GM23338 (cell line): Measurements from ENCODE around the gene TMSB15A. TPM values are rescaled to one million over a fixed set of nuclear protein-coding genes. Genes with fewer than 3 reads are reported as not detected.

ENCODE experiments used
- ATAC-seq: fragments of 200-7000 bp; cut with Tn5 transposase; 3 replicates; pipeline ENCODE4 v1.9.1; 2020
- DNase-seq: peaks from one replicate; pipeline ENCODE4 v3.0.0-alpha.2; 2015; ENCODE audit warnings: low spot score
- H2AFZ ChIP-seq: fragments of 200-600 bp; sonication (generic); 2 replicates; pipeline ENCODE4 v1.8.0; 2016; ENCODE audit warnings: antibody characterized with exemption, mild to moderate bottlenecking, moderate library complexity
- H3F3A ChIP-seq: fragments of 200-600 bp; sonication (generic); replicated peaks from 2 replicates; pipeline ENCODE4 v1.8.0; 2017; ENCODE audit warnings: antibody characterized with exemption, mixed run types, low read depth
- H3K27ac ChIP-seq: fragments of 200-600 bp; sonication (generic); 2 replicates; pipeline ENCODE4 v1.6.1; 2016; ENCODE audit warnings: low read depth
- H3K27me3 ChIP-seq: fragments of 200-600 bp; sonication (generic); 2 replicates; pipeline ENCODE4 v1.8.0; 2016; ENCODE audit warnings: mild to moderate bottlenecking, mixed run types, moderate library complexity; ENCODE audit not compliant: insufficient read depth
- H3K36me3 ChIP-seq: fragments of 200-600 bp; sonication (generic); 2 replicates; pipeline ENCODE4 v1.8.0; 2016; ENCODE audit warnings: mild to moderate bottlenecking; ENCODE audit not compliant: insufficient read depth
- H3K4me1 ChIP-seq: fragments of 200-600 bp; sonication (generic); 2 replicates; pipeline ENCODE4 v1.8.0; 2016; ENCODE audit warnings: mild to moderate bottlenecking, moderate library complexity; ENCODE audit not compliant: insufficient read depth
- H3K4me2 ChIP-seq: fragments of 200-600 bp; sonication (generic); 2 replicates; pipeline ENCODE4 v1.7.1; 2017; ENCODE audit warnings: mixed run types
- H3K4me3 ChIP-seq: fragments of 200-600 bp; sonication (generic); 2 replicates; pipeline ENCODE4 v1.6.1; 2016; ENCODE audit warnings: mixed run types
- H3K79me2 ChIP-seq: fragments of 200-600 bp; sonication (generic); replicated peaks from 2 replicates; pipeline ENCODE4 v1.8.0; 2017; ENCODE audit warnings: mild to moderate bottlenecking; ENCODE audit not compliant: insufficient read depth
- H3K9me2 ChIP-seq: fragments of 200-600 bp; sonication (generic); 2 replicates; pipeline ENCODE4 v1.8.0; 2017; ENCODE audit not compliant: insufficient read depth
- H4K20me1 ChIP-seq: fragments of 200-600 bp; sonication (generic); replicated peaks from 2 replicates; pipeline ENCODE4 v1.8.0; 2017; ENCODE audit warnings: mild to moderate bottlenecking; ENCODE audit not compliant: insufficient read depth
- H3K27ac Mint-ChIP-seq: 2 replicates; pipeline ENCODE4 v1.8.0; 2020; ENCODE audit warnings: inconsistent platforms, mild to moderate bottlenecking, moderate library complexity, mixed read lengths
- H3K27me3 Mint-ChIP-seq: 3 replicates; pipeline ENCODE4 v1.8.0; 2022; ENCODE audit warnings: low read depth, mild to moderate bottlenecking, moderate library complexity, mixed read lengths, inconsistent platforms; ENCODE audit not compliant: insufficient read depth, poor library complexity
- H3K36me3 Mint-ChIP-seq: 3 replicates; pipeline ENCODE4 v1.8.0; 2021; ENCODE audit warnings: low read depth, mild to moderate bottlenecking, inconsistent platforms, moderate library complexity, mixed read lengths
- H3K4me1 Mint-ChIP-seq: 3 replicates; pipeline ENCODE4 v1.8.0; 2020; ENCODE audit warnings: mild to moderate bottlenecking, inconsistent platforms, mixed read lengths
- H3K4me3 Mint-ChIP-seq: 3 replicates; pipeline ENCODE4 v1.8.0; 2021; ENCODE audit warnings: moderate library complexity, mild to moderate bottlenecking, inconsistent platforms, mixed read lengths
- H3K9me3 Mint-ChIP-seq: 3 replicates; pipeline ENCODE4 v1.8.0; 2020; ENCODE audit warnings: moderate library complexity, mild to moderate bottlenecking, inconsistent platforms, mixed read lengths
- CREB1 ChIP-seq: fragments of 250-450 bp; sonication (Bioruptor Pico); IDR thresholded peaks from 2 replicates; pipeline ENCODE4 v1.5.0; 2020; ENCODE audit warnings: low read depth, mild to moderate bottlenecking, moderate library complexity
- CTCF ChIP-seq, 2 experiments: fragments of 200-600 bp in 1 of 2; sonication (generic) in 1 of 2; conservative IDR thresholded peaks; 2 replicates each; pipeline versions ENCODE4 v1.5.1 to v1.6.1; 2016 to 2017; ENCODE audit warnings: antibody characterized with exemption in 2 of 2, low read depth in 2 of 2, mild to moderate bottlenecking in 2 of 2, moderate library complexity in 1 of 2
- ETS1 ChIP-seq: IDR thresholded peaks from 2 replicates; pipeline ENCODE4 v1.6.1; 2016; ENCODE audit warnings: antibody characterized with exemption
- EZH2 ChIP-seq: fragments of 200-600 bp; sonication (generic); IDR thresholded peaks from one replicate; pipeline ENCODE4 v1.8.0; 2017; ENCODE audit warnings: antibody characterized with exemption, mild to moderate bottlenecking, low read depth; ENCODE audit not compliant: unreplicated experiment
- POLR2AphosphoS5 ChIP-seq: IDR thresholded peaks from 2 replicates; pipeline ENCODE4 v1.6.1; 2016; ENCODE audit warnings: antibody characterized with exemption, low read depth
- REST ChIP-seq: IDR thresholded peaks from one replicate; pipeline ENCODE4 v1.6.1; 2018; ENCODE audit warnings: antibody characterized with exemption; ENCODE audit not compliant: unreplicated experiment
- ZNF331 ChIP-seq: fragments of 250-450 bp; sonication (Bioruptor Pico); IDR thresholded peaks from 2 replicates; pipeline ENCODE4 v1.5.0; 2020; ENCODE audit warnings: low read depth, mild to moderate bottlenecking, moderate library complexity
- ZNF462 ChIP-seq: fragments of 250-450 bp; sonication (Bioruptor Pico); IDR thresholded peaks from 2 replicates; pipeline ENCODE4 v1.5.0; 2020; ENCODE audit warnings: mild to moderate bottlenecking, moderate library complexity
- polyA plus RNA-seq: library from polyadenylated mRNA; unstranded; fragments of >200 nt; fragmentation: Nextera tagmentation; extraction: Ambion mirVana; gene quantifications from 2 replicates; pipeline ENCODE4 v1.2.1, GENCODE V29; 2016
- total RNA-seq: library from RNA; depleted of rRNA; stranded (reverse); fragments of >200 nt; shearing (Covaris generic); gene quantifications from 2 replicates; pipeline ENCODE4 v1.2.3, GENCODE V29; 2014

Gene TMSB15A
- total and polyA plus RNA-seq, 2 experiments from 2014 or later, result 81.3 to 230 TPM

GRCh38 chrX:102514536-102514935 is 2.0 kb downstream of the TMSB15A start (continued):
- no peak for TF ChIP-seq REST
- no peak for TF ChIP-seq ZNF331 (CRISPR knock-in tag)

- no peak for DNase-seq
- Histone ChIP-seq H3F3A (no peaks in the 10 kb centered on the region), H2AFZ (no peak overlapping the region), H3K4me1 (no peaks in the 10 kb centered on the region), H3K4me2 (no peak overlapping the region), H3K79me2 (no peaks in the 10 kb centered on the region), H3K4me3 (no peak overlapping the region), H4K20me1 (no peaks in the 10 kb centered on the region), H3K27ac (no peak overlapping the region), H3K9me2 (no peaks in the 10 kb centered on the region), H3K36me3 (no peaks in the 10 kb centered on the region), H3K27me3 (no peaks in the 10 kb centered on the region)
- H3K4me1 Mint-ChIP-seq, result peaks cover 3% of the 10 kb centered on the region; the same call in 1 of the 3 replicates
- H3K36me3 Mint-ChIP-seq, result peaks cover 13% of the 10 kb centered on the region; the same call in 1 of the 3 replicates
- H3K9me3 Mint-ChIP-seq, result peaks cover 21% of the 10 kb centered on the region
- H3K27me3 Mint-ChIP-seq, result no peaks in the 10 kb centered on the region
- H3K27ac Mint-ChIP-seq, result no peak overlapping the region
- no peak overlapping the region for H3K4me3 Mint-ChIP-seq
- ATAC-seq, result no peak
- TF ChIP-seq CREB1 (CRISPR knock-in tag), result no peak
- no peak for TF ChIP-seq CTCF (conservative IDR thresholded peaks at IDR 0.05; ENCODE audit: low read depth in 2 of 2)
- no peak for TF ChIP-seq ZNF462 (CRISPR knock-in tag)
- TF ChIP-seq ETS1, result no peak
- no peak for TF ChIP-seq REST
- TF ChIP-seq POLR2AphosphoS5, result no peak
- TF ChIP-seq EZH2, result no peak
Observed at GRCh38 chrX:102498732-102499131, 17.8 kb downstream of the TMSB15A start.
